Suprapubic skin (tissue), 4 donors: ENCODE data around the gene PHETA1.

Experiments used
- EP300 ChIP-seq: sonication (generic); formaldehyde crosslinking; IDR thresholded peaks from one replicate; pipeline ENCODE4 v1.6.1; 2017; ENCODE audit warnings: antibody characterized with exemption
- POLR2A ChIP-seq, 2 donors: fragments of 450-650 bp; IDR thresholded peaks; one replicate each; pipeline ENCODE4 v1.6.1; 2017; ENCODE audit warnings: antibody characterized with exemption in 2 of 2, mild to moderate bottlenecking in 2 of 2, moderate library complexity in 2 of 2
- POLR2AphosphoS5 ChIP-seq, 3 donors: sonication (generic); formaldehyde crosslinking; IDR thresholded peaks; one replicate each; pipeline ENCODE4 v1.6.1; 2017; ENCODE audit warnings: antibody characterized with exemption in 3 of 3
- TF ChIP-seq, protein P1 (sequence below), 2 donors: fragments of 200-600 bp in 1 of 2; fragments of 450-650 bp in 1 of 2; sonication (generic) in 1 of 2; IDR thresholded peaks; one replicate each; pipeline ENCODE4 v1.5.1; 2016 to 2019; ENCODE audit warnings: antibody characterized with exemption in 2 of 2, mild to moderate bottlenecking in 1 of 2, moderate library complexity in 1 of 2

DNA sequence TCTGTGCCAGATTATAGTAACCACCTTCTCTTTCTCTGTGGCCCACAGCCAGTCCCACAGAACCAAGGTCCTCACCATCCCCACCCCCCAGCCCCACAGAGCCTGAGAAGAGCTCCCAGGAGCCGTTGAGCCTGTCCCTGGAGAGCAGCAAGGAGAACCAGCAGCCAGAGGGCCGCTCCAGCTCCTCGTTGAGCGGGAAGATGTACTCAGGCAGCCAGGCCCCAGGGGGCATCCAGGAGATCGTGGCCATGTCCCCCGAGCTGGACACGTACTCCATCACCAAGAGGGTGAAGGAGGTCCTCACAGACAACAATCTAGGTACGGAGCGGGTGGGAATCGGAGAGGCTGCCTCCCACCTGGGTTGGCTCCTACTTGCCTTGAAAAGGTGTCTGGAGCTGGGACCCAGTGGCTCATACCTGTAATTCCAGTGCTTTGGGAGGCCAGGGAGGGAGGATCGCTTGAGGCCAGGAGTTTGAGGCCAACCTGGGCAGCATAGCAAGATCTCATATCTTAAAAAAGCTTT is 34.4 kb downstream of the PHETA1 start:
- TF ChIP-seq, protein P1, sequence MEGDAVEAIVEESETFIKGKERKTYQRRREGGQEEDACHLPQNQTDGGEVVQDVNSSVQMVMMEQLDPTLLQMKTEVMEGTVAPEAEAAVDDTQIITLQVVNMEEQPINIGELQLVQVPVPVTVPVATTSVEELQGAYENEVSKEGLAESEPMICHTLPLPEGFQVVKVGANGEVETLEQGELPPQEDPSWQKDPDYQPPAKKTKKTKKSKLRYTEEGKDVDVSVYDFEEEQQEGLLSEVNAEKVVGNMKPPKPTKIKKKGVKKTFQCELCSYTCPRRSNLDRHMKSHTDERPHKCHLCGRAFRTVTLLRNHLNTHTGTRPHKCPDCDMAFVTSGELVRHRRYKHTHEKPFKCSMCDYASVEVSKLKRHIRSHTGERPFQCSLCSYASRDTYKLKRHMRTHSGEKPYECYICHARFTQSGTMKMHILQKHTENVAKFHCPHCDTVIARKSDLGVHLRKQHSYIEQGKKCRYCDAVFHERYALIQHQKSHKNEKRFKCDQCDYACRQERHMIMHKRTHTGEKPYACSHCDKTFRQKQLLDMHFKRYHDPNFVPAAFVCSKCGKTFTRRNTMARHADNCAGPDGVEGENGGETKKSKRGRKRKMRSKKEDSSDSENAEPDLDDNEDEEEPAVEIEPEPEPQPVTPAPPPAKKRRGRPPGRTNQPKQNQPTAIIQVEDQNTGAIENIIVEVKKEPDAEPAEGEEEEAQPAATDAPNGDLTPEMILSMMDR (IDR thresholded peaks at IDR 0.05), result no peak
- no peak for TF ChIP-seq POLR2A (IDR thresholded peaks at IDR 0.05)
- no peak for TF ChIP-seq EP300
- TF ChIP-seq POLR2AphosphoS5 (IDR thresholded peaks at IDR 0.05), result no peak
